Right lobe of liver (tissue), 4 donors: ENCODE results near the gene ITPR1.

ENCODE experiments used
- POLR2A ChIP-seq: fragments of 450-650 bp; IDR thresholded peaks from one replicate; pipeline ENCODE4 v1.6.1; 2017; ENCODE audit warnings: antibody characterized with exemption, mild to moderate bottlenecking
- TF ChIP-seq, protein P1 (sequence below), 4 donors: fragments of 200-600 bp in 3 of 4; fragments of 450-650 bp in 1 of 4; IDR thresholded peaks; one replicate each; pipeline versions ENCODE4 v1.5.1 to v1.8.0; 2016 to 2022; ENCODE audit warnings: antibody characterized with exemption in 4 of 4, mild to moderate bottlenecking in 2 of 4
- donor health status: DM: no; HTN: no; CAD: no.
- donor health status: DM: no; HTN: no; CAD: no.
- donor health status: DM: no; HTN: yes; CAD: no.

DNA sequence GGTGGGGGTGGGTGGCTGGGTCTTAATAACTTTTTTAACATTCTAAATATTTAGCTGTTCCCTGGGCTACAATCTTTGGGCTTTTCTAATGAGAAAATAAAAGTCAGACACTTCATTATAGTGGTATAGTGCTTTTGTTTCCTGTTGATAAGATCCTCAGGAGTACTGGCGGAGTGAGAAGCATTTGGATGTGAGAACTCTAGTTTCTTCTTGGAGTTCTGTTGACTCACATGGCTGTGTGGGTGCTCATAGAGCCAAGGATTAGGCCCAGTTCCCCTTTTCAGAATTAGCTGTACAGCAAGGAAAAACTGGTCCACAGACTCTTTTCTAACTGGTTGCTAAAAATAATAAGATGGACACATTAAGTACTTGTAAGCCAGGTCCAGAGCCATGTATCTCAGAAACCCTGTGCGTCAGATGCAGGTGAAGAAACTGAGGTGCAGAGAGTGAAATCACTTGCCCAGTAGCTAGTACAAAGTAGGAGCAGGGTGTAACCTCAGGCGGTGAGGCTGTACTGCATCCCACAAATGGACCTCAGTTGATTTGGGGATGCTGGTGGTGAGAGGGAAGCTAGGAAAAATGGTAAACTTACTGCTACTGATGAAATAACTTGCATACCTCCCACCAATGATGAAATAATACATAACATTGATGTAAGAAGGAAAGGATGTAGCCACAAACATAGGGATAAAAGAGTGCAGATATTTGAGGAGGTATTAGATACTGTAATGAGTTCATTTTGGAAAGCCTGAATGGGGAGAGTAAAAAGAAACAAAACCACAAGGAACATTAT, 2.3 kb downstream of the ITPR1 start:
- no peak for TF ChIP-seq POLR2A
- TF ChIP-seq, protein P1, sequence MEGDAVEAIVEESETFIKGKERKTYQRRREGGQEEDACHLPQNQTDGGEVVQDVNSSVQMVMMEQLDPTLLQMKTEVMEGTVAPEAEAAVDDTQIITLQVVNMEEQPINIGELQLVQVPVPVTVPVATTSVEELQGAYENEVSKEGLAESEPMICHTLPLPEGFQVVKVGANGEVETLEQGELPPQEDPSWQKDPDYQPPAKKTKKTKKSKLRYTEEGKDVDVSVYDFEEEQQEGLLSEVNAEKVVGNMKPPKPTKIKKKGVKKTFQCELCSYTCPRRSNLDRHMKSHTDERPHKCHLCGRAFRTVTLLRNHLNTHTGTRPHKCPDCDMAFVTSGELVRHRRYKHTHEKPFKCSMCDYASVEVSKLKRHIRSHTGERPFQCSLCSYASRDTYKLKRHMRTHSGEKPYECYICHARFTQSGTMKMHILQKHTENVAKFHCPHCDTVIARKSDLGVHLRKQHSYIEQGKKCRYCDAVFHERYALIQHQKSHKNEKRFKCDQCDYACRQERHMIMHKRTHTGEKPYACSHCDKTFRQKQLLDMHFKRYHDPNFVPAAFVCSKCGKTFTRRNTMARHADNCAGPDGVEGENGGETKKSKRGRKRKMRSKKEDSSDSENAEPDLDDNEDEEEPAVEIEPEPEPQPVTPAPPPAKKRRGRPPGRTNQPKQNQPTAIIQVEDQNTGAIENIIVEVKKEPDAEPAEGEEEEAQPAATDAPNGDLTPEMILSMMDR (IDR thresholded peaks at IDR 0.05), result no peak
